Uterus (tissue), 2 donors: ENCODE results near the gene KYAT1.

Source experiments
- CTCF ChIP-seq, 4 experiments: fragments of 200-600 bp in 2 of 4; fragments of 450-650 bp in 2 of 4; sonication (generic) in 2 of 4; IDR thresholded peaks; one replicate each; pipeline ENCODE4 v1.5.1; 2016 to 2019; ENCODE audit warnings: antibody characterized with exemption in 4 of 4, mild to moderate bottlenecking in 2 of 4, moderate library complexity in 1 of 4
- POLR2A ChIP-seq, 2 donors: fragments of 450-650 bp; IDR thresholded peaks; one replicate each; pipeline ENCODE4 v1.6.1; 2016; ENCODE audit warnings: antibody characterized with exemption in 2 of 2, mild to moderate bottlenecking in 1 of 2, moderate library complexity in 1 of 2

GRCh38 chr9:128895556-128895955 is 13.8 kb upstream of the KYAT1 start:
- TF ChIP-seq CTCF (IDR thresholded peaks at IDR 0.05) (peak in 1 of 4 experiments; percentile 13), POLR2A (IDR thresholded peaks at IDR 0.05) (no peak)
